H1 (cell line): ENCODE measurements around the gene S100PBP. TPM values are rescaled to one million over a fixed set of nuclear protein-coding genes. Genes with fewer than 3 reads are reported as not detected.

ENCODE experiments used
- CTCF ChIA-PET: fragments of 300-600 bp; sonication (Branson Sonifier 250); formaldehyde crosslinking; loops from one replicate; lab custom pipeline; 2021; ENCODE audit not compliant: partially characterized antibody; lab: Charles Lee
- POLR2A ChIA-PET: fragments of 300-600 bp; sonication (Branson Sonifier 250); formaldehyde crosslinking; loops from one replicate; lab custom pipeline; 2021; ENCODE audit warnings: inconsistent platforms; ENCODE audit not compliant: partially characterized antibody; lab: Charles Lee
- DNase-seq, 2 experiments: peaks; one replicate each; pipeline versions ENCODE4 v3.0.0 to v3.0.0-alpha.2; 2010 to 2022; ENCODE audit warnings: low spot score in 2 of 2, low read depth in 1 of 2, mixed read lengths in 1 of 2
- FAIRE-seq: peaks from 2 replicates; lab custom pipeline; 2011; peaks lifted over from hg19 to GRCh38; lab: Jason Lieb, UNC
- H2AFZ ChIP-seq: 2 replicates; pipeline ENCODE4 v1.8.1; 2012; ENCODE audit warnings: low read length, inconsistent platforms
- H2AK5ac ChIP-seq: 2 replicates; pipeline ENCODE4 v1.6.1; 2013; ENCODE audit warnings: low read depth, low read length
- H2BK120ac ChIP-seq: replicated peaks from 2 replicates; pipeline ENCODE3; 2013; ENCODE audit warnings: low read depth, low read length, inconsistent platforms
- H2BK12ac ChIP-seq: 2 replicates; pipeline ENCODE4 v1.6.1; 2013; ENCODE audit warnings: low read depth, low read length
- H2BK15ac ChIP-seq: 2 replicates; pipeline ENCODE4 v1.6.1; 2013; ENCODE audit warnings: low read length
- H2BK20ac ChIP-seq: 2 replicates; pipeline ENCODE4 v1.6.1; 2013; ENCODE audit warnings: low read length
- H2BK5ac ChIP-seq: 2 replicates; pipeline ENCODE4 v1.6.1; 2013; ENCODE audit warnings: low read depth, low read length
- H3K14ac ChIP-seq: 2 replicates; pipeline ENCODE4 v1.6.1; 2013; ENCODE audit warnings: inconsistent platforms; ENCODE audit not compliant: insufficient read length
- H3K18ac ChIP-seq: 2 replicates; pipeline ENCODE4 v1.6.1; 2013; ENCODE audit warnings: low read length; ENCODE audit errors: extremely low read depth
- H3K23ac ChIP-seq: 2 replicates; pipeline ENCODE4 v1.6.1; 2013; ENCODE audit warnings: inconsistent platforms; ENCODE audit not compliant: insufficient read length
- H3K23me2 ChIP-seq: 2 replicates; pipeline ENCODE4 v1.6.1; 2013; ENCODE audit warnings: low read depth, low read length
- H3K27ac ChIP-seq: 2 replicates; pipeline ENCODE4 v1.6.1; 2011; ENCODE audit warnings: low read depth, low read length, inconsistent platforms
- H3K27me3 ChIP-seq, 4 experiments: replicated peaks in 1 of 4; 1 replicate in 1 of 4; 2 replicates in 3 of 4; pipeline versions ENCODE4 v1.6.1 to v1.8.1; 2011 to 2013; ENCODE audit warnings: low read length in 3 of 4, mild to moderate bottlenecking in 3 of 4, inconsistent platforms in 2 of 4, mixed read lengths in 2 of 4, moderate library complexity in 1 of 4; ENCODE audit not compliant: control insufficient read depth in 3 of 4, insufficient read depth in 3 of 4; ENCODE audit errors: extremely low read depth in 1 of 4
- H3K36me3 ChIP-seq, 4 experiments: 2 replicates each; pipeline versions ENCODE4 v1.6.1 to v1.8.1; 2011 to 2013; ENCODE audit warnings: mild to moderate bottlenecking in 4 of 4, low read length in 3 of 4, moderate library complexity in 2 of 4, control low read depth in 1 of 4, inconsistent platforms in 1 of 4; ENCODE audit not compliant: insufficient read depth in 4 of 4, control insufficient read depth in 2 of 4
- H3K4ac ChIP-seq: replicated peaks from 2 replicates; pipeline ENCODE3; 2013; ENCODE audit warnings: low read length, low read depth, mixed read lengths, inconsistent platforms; ENCODE audit not compliant: insufficient read length
- H3K4me1 ChIP-seq, 4 experiments: replicated peaks in 1 of 4; 1 replicate in 1 of 4; 2 replicates in 3 of 4; pipeline versions ENCODE4 v1.6.1 to v1.8.1; 2011 to 2013; ENCODE audit warnings: low read length in 3 of 4, inconsistent platforms in 2 of 4, mixed read lengths in 1 of 4; ENCODE audit not compliant: insufficient read depth in 4 of 4, control insufficient read depth in 3 of 4
- H3K4me2 ChIP-seq, 2 experiments: 2 replicates each; pipeline versions ENCODE4 v1.6.1 to v1.8.1; 2011 to 2013; ENCODE audit warnings: low read depth in 2 of 2, low read length in 2 of 2, control low read depth in 1 of 2, inconsistent platforms in 1 of 2, mild to moderate bottlenecking in 1 of 2; ENCODE audit not compliant: insufficient read depth in 1 of 2
- H3K4me3 ChIP-seq, 4 experiments: fragments of 200-600, 300-600 bp in 1 of 4; sonication (generic), shearing (Covaris generic), sonication (Bioruptor Twin) in 1 of 4; 2 replicates each; pipeline versions ENCODE4 v1.5.1 to v1.8.1; 2011 to 2016; ENCODE audit warnings: low read length in 4 of 4, low read depth in 3 of 4, control low read depth in 2 of 4, inconsistent platforms in 2 of 4, mild to moderate bottlenecking in 2 of 4, mixed read lengths in 1 of 4, moderate library complexity in 1 of 4; ENCODE audit not compliant: insufficient read depth in 2 of 4; ENCODE audit errors: extremely low read depth in 1 of 4
- H3K56ac ChIP-seq: replicated peaks from 2 replicates; pipeline ENCODE3; 2013; ENCODE audit warnings: low read depth, mild to moderate bottlenecking, mixed read lengths, low read length, inconsistent platforms; ENCODE audit not compliant: insufficient read length
- H3K79me1 ChIP-seq: 2 replicates; pipeline ENCODE4 v1.6.1; 2013; ENCODE audit warnings: low read depth, low read length, control low read depth
- H3K79me2 ChIP-seq, 2 experiments: 2 replicates each; pipeline versions ENCODE4 v1.6.1 to v1.8.1; 2012 to 2013; ENCODE audit warnings: low read length in 2 of 2, mild to moderate bottlenecking in 2 of 2, inconsistent platforms in 1 of 2; ENCODE audit not compliant: insufficient read depth in 2 of 2, control insufficient read depth in 1 of 2
- H3K9ac ChIP-seq, 4 experiments: replicated peaks in 1 of 4; 1 replicate in 1 of 4; 2 replicates in 3 of 4; pipeline versions ENCODE4 v1.6.1 to v1.8.1; 2011 to 2013; ENCODE audit warnings: low read depth in 3 of 4, low read length in 3 of 4, control low read depth in 2 of 4, mild to moderate bottlenecking in 2 of 4, moderate library complexity in 2 of 4, inconsistent platforms in 1 of 4; ENCODE audit errors: extremely low read depth in 1 of 4
- H3K9me3 ChIP-seq, 2 experiments: 2 replicates each; pipeline versions ENCODE4 v1.6.1 to v1.8.1; 2012 to 2013; ENCODE audit warnings: mild to moderate bottlenecking in 2 of 2, moderate library complexity in 2 of 2, control low read depth in 1 of 2, inconsistent platforms in 1 of 2, low read depth in 1 of 2, low read length in 1 of 2, mixed read lengths in 1 of 2; ENCODE audit not compliant: insufficient read depth in 2 of 2
- H4K20me1 ChIP-seq, 2 experiments: replicated peaks in 1 of 2; 2 replicates each; pipeline versions ENCODE3 to v1.8.1; 2011 to 2013; ENCODE audit warnings: inconsistent platforms in 2 of 2, low read length in 2 of 2, mild to moderate bottlenecking in 1 of 2; ENCODE audit not compliant: insufficient read depth in 2 of 2, control insufficient read depth in 1 of 2
- H4K5ac ChIP-seq: 2 replicates; pipeline ENCODE4 v1.6.1; 2013; ENCODE audit warnings: low read length, low read depth, mixed read lengths, inconsistent platforms; ENCODE audit not compliant: insufficient read length
- H4K8ac ChIP-seq: 2 replicates; pipeline ENCODE4 v1.8.0; 2013; ENCODE audit warnings: mild to moderate bottlenecking, moderate library complexity, low read length, inconsistent platforms; ENCODE audit not compliant: insufficient read depth; ENCODE audit errors: extremely low read depth
- H4K91ac ChIP-seq: replicated peaks from 2 replicates; pipeline ENCODE3; 2013; ENCODE audit warnings: low read length, mixed read lengths, inconsistent platforms; ENCODE audit not compliant: insufficient read length
- CBX5 ChIP-seq: fragments of 300-800, 300-1000 bp; sonication (generic); IDR thresholded peaks from 2 replicates; pipeline ENCODE4 v1.7.1; 2016; ENCODE audit warnings: antibody characterized with exemption, low read length, low read depth
- EZH2 ChIP-seq: fragments of 200-600 bp; sonication (generic); IDR thresholded peaks from 2 replicates; pipeline ENCODE4 v1.7.1; 2012; ENCODE audit warnings: low read depth, mild to moderate bottlenecking, moderate library complexity, low read length, inconsistent platforms; ENCODE audit not compliant: severe bottlenecking
- PHF8 ChIP-seq: fragments of 200-600 bp; sonication (generic); conservative IDR thresholded peaks from 2 replicates; pipeline ENCODE4 v1.7.1; 2012; ENCODE audit warnings: low read depth, mild to moderate bottlenecking, inconsistent platforms, low read length, moderate library complexity
- WGBS, 2 experiments: shearing (Covaris generic) in 1 of 2; methylation state at CpG; one replicate each; pipeline versions ENCODE4 v1.1.6 to v1.1.7; 2013 to 2015; ENCODE audit warnings: low lambda C conversion rate in 2 of 2, mixed read lengths in 2 of 2, inconsistent platforms in 1 of 2, low coverage in 1 of 2, missing lambda C conversion rate in 1 of 2; ENCODE audit not compliant: insufficient replicate concordance in 2 of 2, insufficient coverage in 1 of 2, insufficient read length in 1 of 2; ENCODE audit errors: extremely low coverage in 1 of 2, missing lambda C conversion rate in 1 of 2; 5-methylcytosine and 5-hydroxymethylcytosine counted together
- polyA plus RNA-seq, 7 experiments: library from polyadenylated mRNA; depleted of rRNA in 3 of 7; stranded (reverse) in 5 of 7; unstranded in 2 of 7; fragments of >200 nt in 5 of 7; fragments of 200-250 nt in 2 of 7; gene quantifications; 1 replicate in 5 of 7; 2 replicates in 1 of 7; 4 replicates in 1 of 7; pipeline versions ENCODE4 v1.2.1 to v1.2.3, GENCODE V29; 2011 to 2013; ENCODE audit warnings: missing spikeins in 2 of 7, mixed read lengths in 2 of 7
- total RNA-seq: library from RNA; stranded (reverse); fragmentation: NEBNext Ultra II Directional; extraction: Animal tissue kit (Norgen Biotek cat#: 25700); gene quantifications from 2 replicates; pipeline ENCODE4 v1.2.1, GENCODE V29; 2021
- TF ChIP-seq, protein P1 (sequence below): IDR thresholded peaks from 2 replicates; pipeline ENCODE4 v1.6.1; 2012; ENCODE audit warnings: low read length, inconsistent platforms

Gene S100PBP
- total and polyA plus RNA-seq, 2 of the 8 experiments (the other 6 are each of a cell fraction or from before 2014, with no cell fraction given), result 43.8 to 68.3 TPM

DNA sequence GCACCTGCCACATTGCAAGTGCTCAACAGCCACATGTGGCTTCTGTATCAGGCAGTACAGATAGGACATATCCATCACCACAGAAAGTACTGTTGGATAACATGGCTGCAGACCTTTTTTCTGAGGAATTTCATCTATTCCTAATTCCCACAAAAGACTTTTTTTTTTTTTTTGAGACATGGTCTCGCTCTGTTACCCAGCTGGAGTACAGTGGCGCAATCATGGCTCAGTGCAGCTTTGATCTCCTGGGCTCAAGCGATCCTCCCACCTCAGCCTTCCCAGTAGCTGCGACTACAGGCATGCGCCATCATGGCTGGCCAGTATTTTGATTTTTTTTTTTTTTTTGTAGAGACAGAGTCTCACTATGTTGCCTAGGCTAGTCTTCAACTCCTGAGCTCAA is 33.6 kb upstream of the S100PBP start:
- no peaks in the 10 kb centered on the region for H3K9me3 ChIP-seq
- FAIRE-seq (no peak), DNase-seq (no peak)
- H4K91ac ChIP-seq, result no peak overlapping the region
- H4K20me1 ChIP-seq, result peaks cover 4 to 11% of the 10 kb centered on the region in 2 experiments
- no peak overlapping the region for H2AFZ ChIP-seq
- no peak overlapping the region for H2BK12ac ChIP-seq
- no peak overlapping the region for H3K4ac ChIP-seq
- H3K36me3 ChIP-seq, result peaks cover 51 to 93% (median 75%) of the 10 kb centered on the region in 4 experiments
- H2BK15ac ChIP-seq, result no peak overlapping the region
- no peak overlapping the region for H4K8ac ChIP-seq
- no peaks in the 10 kb centered on the region; the same call in 1 of the 2 replicates for H3K79me1 ChIP-seq
- TF ChIP-seq, protein P1, sequence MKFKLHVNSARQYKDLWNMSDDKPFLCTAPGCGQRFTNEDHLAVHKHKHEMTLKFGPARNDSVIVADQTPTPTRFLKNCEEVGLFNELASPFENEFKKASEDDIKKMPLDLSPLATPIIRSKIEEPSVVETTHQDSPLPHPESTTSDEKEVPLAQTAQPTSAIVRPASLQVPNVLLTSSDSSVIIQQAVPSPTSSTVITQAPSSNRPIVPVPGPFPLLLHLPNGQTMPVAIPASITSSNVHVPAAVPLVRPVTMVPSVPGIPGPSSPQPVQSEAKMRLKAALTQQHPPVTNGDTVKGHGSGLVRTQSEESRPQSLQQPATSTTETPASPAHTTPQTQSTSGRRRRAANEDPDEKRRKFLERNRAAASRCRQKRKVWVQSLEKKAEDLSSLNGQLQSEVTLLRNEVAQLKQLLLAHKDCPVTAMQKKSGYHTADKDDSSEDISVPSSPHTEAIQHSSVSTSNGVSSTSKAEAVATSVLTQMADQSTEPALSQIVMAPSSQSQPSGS, result no peak
- TF ChIP-seq PHF8, result no peak
- no peak for TF ChIP-seq CBX5
- no peak for TF ChIP-seq EZH2
- no peaks in the 10 kb centered on the region for H3K79me2 ChIP-seq
- H2BK120ac ChIP-seq, result no peak overlapping the region
- ChIA-PET POLR2A (interaction anchor here (0.6 to 4.2 kb wide), 9 partner anchors 10 to 250 kb away, joined by 3 to 40 read pairs (median 3); no protein-coding TSS in a partner anchor), CTCF (interaction anchor here (0.6 to 4.9 kb wide), 8 partner anchors 8 to 262 kb away, joined by 3 to 32 read pairs (median 4); no protein-coding TSS in a partner anchor)
- no peak overlapping the region for H2BK20ac ChIP-seq
- no peaks in the 10 kb centered on the region for H3K4me1 ChIP-seq
- no peak overlapping the region for H3K4me3 ChIP-seq
- H4K5ac ChIP-seq, result no peak overlapping the region
- H3K4me2 ChIP-seq, result no peak overlapping the region
- H3K14ac ChIP-seq, result no peak overlapping the region
- no peaks in the 10 kb centered on the region for H3K27me3 ChIP-seq
- no peak overlapping the region for H3K9ac ChIP-seq
- H3K56ac ChIP-seq, result no peak overlapping the region
- H3K27ac ChIP-seq, result no peak overlapping the region
- WGBS, 2 experiments, result 92% methylated on average over 5 of the region's 5 CpGs; no CpG with 5 or more reads in 1 of the 2 experiments
- H3K18ac ChIP-seq, result no peak overlapping the region
- H3K23me2 ChIP-seq, result no peaks in the 10 kb centered on the region
- H3K23ac ChIP-seq, result no peak overlapping the region
- H2AK5ac ChIP-seq, result no peak overlapping the region
- H2BK5ac ChIP-seq, result no peak overlapping the region
